Fibroblast of the aortic adventitia (primary cell): ENCODE data around the gene ZBTB18. TPM values are rescaled to one million over a fixed set of nuclear protein-coding genes. Genes with fewer than 3 reads are reported as not detected.

Experiments
- DNase-seq: peaks from one replicate; pipeline ENCODE4 v3.0.0-alpha.2; 2010; ENCODE audit warnings: low read depth
- H3K4me3 ChIP-seq: 2 replicates; pipeline ENCODE4 v1.5.1; 2011; ENCODE audit warnings: low read depth, mild to moderate bottlenecking, control low read depth, low read length, moderate library complexity
- total RNA-seq: library from RNA; depleted of rRNA; stranded (reverse); fragments of >200 nt; gene quantifications from 2 replicates; pipeline ENCODE4 v1.2.3, GENCODE V29; 2012; ENCODE audit warnings: low replicate concordance
- TF ChIP-seq, protein P1 (sequence below): IDR thresholded peaks from 2 replicates; pipeline ENCODE4 v1.5.1; 2011; ENCODE audit warnings: mild to moderate bottlenecking, low read length, control low read depth, inconsistent platforms; ENCODE audit not compliant: insufficient read depth

ZBTB18 gene
- total RNA-seq, 1 donor: 2.9 TPM

DNA sequence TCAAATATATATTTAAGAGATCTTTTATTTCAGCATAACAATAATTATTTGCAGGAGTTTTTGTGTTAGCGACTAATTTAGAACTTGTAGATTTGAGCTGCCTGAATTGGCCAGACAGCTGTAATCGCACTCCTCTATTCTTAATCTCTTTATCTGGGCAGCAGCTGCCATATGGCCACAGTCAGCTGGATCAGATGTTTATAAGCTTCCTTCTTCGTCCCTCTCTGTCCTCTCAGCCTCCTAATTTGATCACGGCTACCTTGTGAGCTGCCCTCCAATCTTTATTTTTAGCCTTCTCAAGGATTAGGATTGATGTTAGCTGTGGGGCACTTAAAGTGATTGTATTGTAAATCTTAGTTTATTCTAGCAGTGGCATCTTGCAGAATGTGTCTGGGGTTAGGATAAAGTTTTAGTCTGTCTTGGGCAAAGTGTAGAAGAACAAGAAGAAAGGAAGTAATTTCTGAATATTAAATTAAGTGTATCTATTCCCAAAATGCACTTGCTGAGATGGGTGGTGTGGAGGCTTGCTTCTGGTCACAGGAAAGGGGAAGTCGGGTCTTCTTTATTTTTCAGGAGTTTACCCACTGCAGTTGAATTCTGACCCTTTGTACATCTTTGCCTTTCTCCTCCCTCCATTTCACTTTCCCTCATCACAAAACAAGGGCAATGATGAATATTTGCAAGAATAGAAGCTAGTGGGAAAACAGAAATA lies 1.1 kb downstream of the ZBTB18 start:
- TF ChIP-seq, protein P1, sequence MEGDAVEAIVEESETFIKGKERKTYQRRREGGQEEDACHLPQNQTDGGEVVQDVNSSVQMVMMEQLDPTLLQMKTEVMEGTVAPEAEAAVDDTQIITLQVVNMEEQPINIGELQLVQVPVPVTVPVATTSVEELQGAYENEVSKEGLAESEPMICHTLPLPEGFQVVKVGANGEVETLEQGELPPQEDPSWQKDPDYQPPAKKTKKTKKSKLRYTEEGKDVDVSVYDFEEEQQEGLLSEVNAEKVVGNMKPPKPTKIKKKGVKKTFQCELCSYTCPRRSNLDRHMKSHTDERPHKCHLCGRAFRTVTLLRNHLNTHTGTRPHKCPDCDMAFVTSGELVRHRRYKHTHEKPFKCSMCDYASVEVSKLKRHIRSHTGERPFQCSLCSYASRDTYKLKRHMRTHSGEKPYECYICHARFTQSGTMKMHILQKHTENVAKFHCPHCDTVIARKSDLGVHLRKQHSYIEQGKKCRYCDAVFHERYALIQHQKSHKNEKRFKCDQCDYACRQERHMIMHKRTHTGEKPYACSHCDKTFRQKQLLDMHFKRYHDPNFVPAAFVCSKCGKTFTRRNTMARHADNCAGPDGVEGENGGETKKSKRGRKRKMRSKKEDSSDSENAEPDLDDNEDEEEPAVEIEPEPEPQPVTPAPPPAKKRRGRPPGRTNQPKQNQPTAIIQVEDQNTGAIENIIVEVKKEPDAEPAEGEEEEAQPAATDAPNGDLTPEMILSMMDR: no peak
- no peak overlapping the region for H3K4me3 ChIP-seq
- no peak for DNase-seq

DNA sequence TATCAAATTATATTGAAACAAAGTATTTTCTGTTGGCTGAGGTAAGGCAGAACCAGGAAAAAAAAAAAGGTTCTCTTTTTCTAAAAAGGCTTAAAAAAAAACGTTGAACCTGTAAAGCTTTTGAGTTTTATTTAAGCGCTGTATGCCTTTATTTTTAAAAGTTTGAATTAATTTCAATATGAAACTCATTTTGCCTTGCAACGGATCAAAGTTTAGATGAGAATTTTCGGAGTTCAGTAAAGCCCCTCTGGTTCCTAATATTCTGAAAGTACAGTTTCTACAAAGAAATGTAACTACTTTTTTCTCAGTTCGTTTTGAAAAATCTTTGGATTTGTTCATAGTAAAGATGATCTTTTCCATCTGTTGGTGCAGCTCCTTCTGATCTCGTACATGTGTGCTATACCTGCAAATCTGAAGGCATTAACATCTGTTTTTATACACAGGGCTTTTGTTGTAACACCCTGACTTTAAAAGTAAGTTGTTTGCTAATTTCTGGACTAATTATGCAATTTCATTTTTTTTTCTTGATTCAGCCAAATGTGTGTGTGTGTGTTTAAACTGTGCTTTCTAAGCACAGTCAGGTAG lies 1.7 kb downstream of the ZBTB18 start:
- H3K4me3 ChIP-seq: no peak overlapping the region
- DNase-seq: no peak
- TF ChIP-seq, protein P1: no peak

DNA sequence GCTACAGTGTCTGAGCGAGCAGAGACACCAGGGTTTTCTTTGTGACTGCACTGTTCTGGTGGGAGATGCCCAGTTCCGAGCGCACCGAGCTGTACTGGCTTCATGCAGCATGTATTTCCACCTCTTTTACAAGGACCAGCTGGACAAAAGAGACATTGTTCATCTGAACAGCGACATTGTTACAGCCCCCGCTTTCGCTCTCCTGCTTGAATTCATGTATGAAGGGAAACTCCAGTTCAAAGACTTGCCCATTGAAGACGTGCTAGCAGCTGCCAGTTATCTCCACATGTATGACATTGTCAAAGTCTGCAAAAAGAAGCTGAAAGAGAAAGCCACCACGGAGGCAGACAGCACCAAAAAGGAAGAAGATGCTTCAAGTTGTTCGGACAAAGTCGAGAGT lies 2.7 kb downstream of the ZBTB18 start:
- H3K4me3 ChIP-seq: no peak overlapping the region
- TF ChIP-seq, protein P1: no peak
- no peak for DNase-seq

DNA sequence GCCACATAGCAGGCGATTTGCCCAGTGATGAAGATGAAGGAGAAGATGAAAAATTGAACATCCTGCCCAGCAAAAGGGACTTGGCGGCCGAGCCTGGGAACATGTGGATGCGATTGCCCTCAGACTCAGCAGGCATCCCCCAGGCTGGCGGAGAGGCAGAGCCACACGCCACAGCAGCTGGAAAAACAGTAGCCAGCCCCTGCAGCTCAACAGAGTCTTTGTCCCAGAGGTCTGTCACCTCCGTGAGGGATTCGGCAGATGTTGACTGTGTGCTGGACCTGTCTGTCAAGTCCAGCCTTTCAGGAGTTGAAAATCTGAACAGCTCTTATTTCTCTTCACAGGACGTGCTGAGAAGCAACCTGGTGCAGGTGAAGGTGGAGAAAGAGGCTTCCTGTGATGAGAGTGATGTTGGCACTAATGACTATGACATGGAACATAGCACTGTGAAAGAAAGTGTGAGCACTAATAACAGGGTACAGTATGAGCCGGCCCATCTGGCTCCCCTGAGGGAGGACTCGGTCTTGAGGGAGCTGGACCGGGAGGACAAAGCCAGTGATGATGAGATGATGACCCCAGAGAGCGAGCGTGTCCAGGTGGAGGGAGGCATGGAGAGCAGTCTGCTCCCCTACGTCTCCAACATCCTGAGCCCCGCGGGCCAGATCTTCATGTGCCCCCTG lies 3.3 kb downstream of the ZBTB18 start:
- DNase-seq: no peak
- TF ChIP-seq, protein P1: no peak
- H3K4me3 ChIP-seq: no peak overlapping the region

DNA sequence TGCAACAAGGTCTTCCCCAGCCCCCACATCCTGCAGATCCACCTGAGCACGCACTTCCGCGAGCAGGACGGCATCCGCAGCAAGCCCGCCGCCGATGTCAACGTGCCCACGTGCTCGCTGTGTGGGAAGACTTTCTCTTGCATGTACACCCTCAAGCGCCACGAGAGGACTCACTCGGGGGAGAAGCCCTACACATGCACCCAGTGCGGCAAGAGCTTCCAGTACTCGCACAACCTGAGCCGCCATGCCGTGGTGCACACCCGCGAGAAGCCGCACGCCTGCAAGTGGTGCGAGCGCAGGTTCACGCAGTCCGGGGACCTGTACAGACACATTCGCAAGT lies 3.8 kb downstream of the ZBTB18 start:
- TF ChIP-seq, protein P1: no peak
- no peak overlapping the region for H3K4me3 ChIP-seq

DNA sequence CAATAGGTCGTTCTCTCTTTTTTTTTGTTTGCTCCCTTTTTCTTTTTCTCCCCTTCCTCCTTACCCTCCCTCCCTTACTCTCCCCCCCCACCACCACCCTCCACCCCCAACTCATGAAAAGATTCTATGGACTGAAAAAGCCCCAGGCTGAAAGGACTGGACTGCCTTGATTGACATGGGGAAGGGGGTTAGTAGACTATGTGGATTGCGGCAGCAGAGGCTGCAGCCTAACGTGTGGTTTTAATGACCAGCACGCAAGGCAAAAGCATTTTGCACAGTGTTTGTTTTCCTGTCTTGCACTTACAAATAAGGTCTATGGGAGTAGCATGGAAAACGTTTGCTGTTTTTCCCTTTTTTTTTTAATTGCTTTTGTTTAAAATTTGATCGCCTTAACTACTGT lies 5.5 kb downstream of the ZBTB18 start:
- no peak overlapping the region for H3K4me3 ChIP-seq
- TF ChIP-seq, protein P1: no peak
- DNase-seq: no peak

More for the DNA sequence above, 3.8 kb downstream of the ZBTB18 start:
- no peak for DNase-seq
